Pancreas (tissue), 10 donors: ENCODE measurements around the gene SLC38A6. TPM values are rescaled to one million over a fixed set of nuclear protein-coding genes. Genes with fewer than 3 reads are reported as not detected.

Source experiments
- ATAC-seq, 4 donors: fragments of 200-7000 bp; cut with Tn5 transposase; one replicate each; pipeline versions ENCODE4 v1.8.0 to v1.9.1; 2020; ENCODE audit warnings: mild to moderate bottlenecking in 4 of 4, moderate library complexity in 4 of 4
- DNase-seq, 6 donors: peaks; one replicate each; pipeline ENCODE4 v3.0.0-alpha.2; 2020
- FAIRE-seq: peaks from 2 replicates; lab custom pipeline; 2012; peaks lifted over from hg19 to GRCh38; lab: Jason Lieb, UNC
- H3K27ac ChIP-seq, 4 donors: fragments of 200-600 bp; sonication (generic); 1 replicate in 3 of 4; 2 replicates in 1 of 4; pipeline versions ENCODE4 v1.5.0 to v1.8.0; 2020
- H3K27me3 ChIP-seq, 4 donors: fragments of 200-600 bp; one replicate each; pipeline ENCODE4 v1.8.0; 2021
- H3K36me3 ChIP-seq, 3 donors: fragments of 200-600 bp; sonication (generic) in 1 of 3; one replicate each; pipeline versions ENCODE4 v1.5.0 to v1.8.0; 2020 to 2021
- H3K4me1 ChIP-seq, 3 donors: fragments of 200-600 bp; one replicate each; pipeline ENCODE4 v1.8.0; 2021
- H3K4me3 ChIP-seq, 4 donors: fragments of 200-600 bp; sonication (generic) in 2 of 4; one replicate each; pipeline versions ENCODE4 v1.5.0 to v1.8.0; 2020 to 2021
- H3K9me3 ChIP-seq, 4 donors: fragments of 200-600 bp; one replicate each; pipeline ENCODE4 v1.8.0; 2021
- CTCF ChIP-seq, 4 donors: fragments of 200-600 bp; sonication (generic) in 3 of 4; IDR thresholded peaks; one replicate each; pipeline versions ENCODE4 v1.5.0 to v1.8.0; 2021; ENCODE audit warnings: antibody characterized with exemption in 4 of 4
- WGBS, 2 donors: extraction: QIAGEN DNeasy Blood & Tissue Kit; methylation state at CpG; one replicate each; pipeline ENCODE4 v1.1.7; 2013; 5-methylcytosine and 5-hydroxymethylcytosine counted together
- intact Hi-C, 3 donors: fragments of 100-400 bp; cut with DNase I; formaldehyde crosslinking; loops; one replicate each; pipeline versions ENCODE4 v1.11.1 to v1.14.2; 2022
- polyA plus RNA-seq, 2 donors: library from polyadenylated mRNA; stranded (reverse); fragments of 200-250 nt; gene quantifications; one replicate each; pipeline ENCODE4 v1.2.3, GENCODE V29; 2013
- total RNA-seq, 6 donors: library from RNA; stranded (reverse); fragmentation: NEBNext Ultra II Directional in 4 of 6; extraction: Animal tissue kit (Norgen Biotek cat#: 25700) in 4 of 6; gene quantifications; one replicate each; pipeline versions ENCODE4 v1.2.1 to v1.2.4, GENCODE V29; 2021 to 2023
- donor health status: healthy with polysubstance abuse.
- donor health status: DM: no; HTN: no; CAD: no; lungs with moderate emphysema.
- donor health status: DM: no; HTN: no; CAD: no.
- donor health status: control.
- donor health status: control.
- donor health status: Bipolar disorder and iron deficiency.
- donor health status: DM: yes; HTN: yes; CAD: no.
- donor health status: DM: no; HTN: no; CAD: no.
- donor health status: DM: no; HTN: no; CAD: no.
- donor health status: DM: yes; HTN: yes; CAD: no.

Gene SLC38A6
- total and polyA plus RNA-seq, 8 donors: 2.2 to 8.6 (median 4.7) TPM

- 76 to 89% methylated on average over 1 of the region's 1 CpG for WGBS, 2 donors
These were observed 12.9 kb upstream of the SLC38A6 start for GRCh38 chr14:60968099-60968498.

GRCh38 chr14:60968671-60969070 lies 12.4 kb upstream of the SLC38A6 start:
- intact Hi-C loops: no loop called here
- ATAC-seq: no peak
- TF ChIP-seq CTCF (IDR thresholded peaks at IDR 0.05): no peak
- Histone ChIP-seq H3K4me1 (no peaks in the 10 kb centered on the region), H3K36me3 (no peaks in the 10 kb centered on the region), H3K4me3 (no peak overlapping the region), H3K9me3 (no peaks in the 10 kb centered on the region), H3K27ac (no peak overlapping the region), H3K27me3 (no peaks in the 10 kb centered on the region)
- no peak for FAIRE-seq
- DNase-seq: no peak

More at GRCh38 chr14:60968099-60968498, 12.9 kb upstream of the SLC38A6 start:
- H3K36me3 ChIP-seq: no peaks in the 10 kb centered on the region
- FAIRE-seq (no peak), ATAC-seq (no peak), DNase-seq (no peak)
- no peak overlapping the region for H3K4me3 ChIP-seq
- intact Hi-C loops: no loop called here
- no peak for TF ChIP-seq CTCF (IDR thresholded peaks at IDR 0.05)
- H3K9me3 ChIP-seq: no peaks in the 10 kb centered on the region
- H3K27me3 ChIP-seq: no peaks in the 10 kb centered on the region
- H3K4me1 ChIP-seq: no peaks in the 10 kb centered on the region
- H3K27ac ChIP-seq: no peak overlapping the region

DNA sequence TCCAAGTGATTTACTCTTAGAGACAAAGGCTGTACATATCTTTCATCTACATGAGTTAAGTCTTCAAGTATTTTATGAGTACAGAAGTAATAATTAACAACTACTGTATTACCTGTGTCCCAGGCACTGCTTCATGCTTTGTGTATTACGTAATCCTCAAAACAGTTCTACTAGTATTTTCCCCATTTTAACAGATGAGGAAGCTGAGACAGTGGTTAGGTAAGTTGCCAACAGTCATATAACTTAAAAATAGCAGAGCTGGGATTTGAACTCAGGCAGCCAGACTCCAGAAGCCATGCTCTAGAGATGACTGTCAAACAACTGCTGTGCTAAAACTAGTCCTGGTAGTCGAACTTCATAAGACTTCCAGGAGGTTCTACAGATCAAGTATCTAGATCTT lies 10.9 kb upstream of the SLC38A6 start:
- WGBS, 2 donors: 85 to 91% methylated on average over 2 of the region's 2 CpGs
- Histone ChIP-seq H3K9me3 (no peaks in the 10 kb centered on the region), H3K27ac (no peak overlapping the region), H3K4me3 (no peak overlapping the region), H3K36me3 (peaks cover 0 to 5% (median 0%) of the 10 kb centered on the region in 3 donors), H3K27me3 (no peaks in the 10 kb centered on the region), H3K4me1 (no peaks in the 10 kb centered on the region)
- FAIRE-seq (no peak), ATAC-seq (peak in 1 of 4 donors; percentile 39), DNase-seq (no peak)
- intact Hi-C loops: no loop called here
- no peak for TF ChIP-seq CTCF (IDR thresholded peaks at IDR 0.05)

DNA sequence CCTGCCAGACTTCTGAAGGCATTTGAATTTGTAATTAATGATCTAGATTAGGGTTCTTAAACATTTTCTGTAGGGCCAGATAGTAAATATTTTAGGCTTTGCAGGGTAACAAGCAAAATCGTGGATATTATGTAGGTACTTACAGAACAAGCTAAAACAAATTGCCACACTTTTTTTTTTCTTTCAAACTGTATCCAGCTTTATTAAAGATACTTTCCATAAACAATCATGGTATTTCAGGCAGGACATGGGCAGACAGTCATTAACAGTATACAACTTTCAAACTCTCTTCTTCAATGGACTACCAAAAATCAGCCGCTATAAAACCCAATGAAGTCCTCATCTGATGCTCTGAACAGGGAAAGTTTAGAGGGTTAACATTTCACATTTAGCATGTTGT lies 9.8 kb upstream of the SLC38A6 start:
- FAIRE-seq (no peak), DNase-seq (no peak), ATAC-seq (no peak)
- WGBS, 2 donors: 16 to 21% methylated on average over 2 of the region's 2 CpGs
- no peak overlapping the region for H3K4me3 ChIP-seq
- peaks cover 0 to 6% (median 0%) of the 10 kb centered on the region in 3 donors for H3K36me3 ChIP-seq
- TF ChIP-seq CTCF (IDR thresholded peaks at IDR 0.05): no peak
- H3K27me3 ChIP-seq: no peaks in the 10 kb centered on the region
- intact Hi-C loops: no loop called here
- no peak overlapping the region for H3K27ac ChIP-seq
- no peaks in the 10 kb centered on the region for H3K9me3 ChIP-seq
- no peaks in the 10 kb centered on the region for H3K4me1 ChIP-seq

DNA sequence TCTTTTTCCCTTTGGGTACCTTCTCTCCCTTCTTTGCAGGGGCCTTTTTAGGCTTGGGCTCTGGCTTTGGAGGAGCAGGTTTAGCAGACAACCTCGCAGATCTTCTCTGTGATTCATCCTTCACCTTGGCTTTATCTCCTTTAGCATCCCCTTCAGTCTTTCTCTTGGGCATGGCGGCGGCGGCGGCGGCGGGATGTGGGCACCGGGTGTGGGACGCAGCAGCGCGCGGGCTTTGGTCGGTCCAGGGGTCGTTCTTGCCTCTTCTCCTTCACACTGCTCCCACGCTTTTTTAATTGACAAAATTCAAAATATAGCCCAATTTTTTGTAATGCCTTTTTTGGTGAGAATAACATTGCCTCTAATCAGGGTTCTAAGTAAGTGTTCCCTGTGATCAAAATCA lies 8.8 kb upstream of the SLC38A6 start:
- H3K9me3 ChIP-seq: no peaks in the 10 kb centered on the region
- no peaks in the 10 kb centered on the region for H3K27me3 ChIP-seq
- H3K4me1 ChIP-seq: no peaks in the 10 kb centered on the region
- DNase-seq (no peak), ATAC-seq (no peak), FAIRE-seq (no peak)
- no peak overlapping the region for H3K27ac ChIP-seq
- intact Hi-C loops: no loop called here
- no peak overlapping the region for H3K4me3 ChIP-seq
- 97 to 98% methylated on average over 15 of the region's 15 CpGs for WGBS, 2 donors
- H3K36me3 ChIP-seq: peaks cover 0 to 6% (median 0%) of the 10 kb centered on the region in 3 donors
- no peak for TF ChIP-seq CTCF (IDR thresholded peaks at IDR 0.05)
